Ammon's horn (tissue), 1 donor: ENCODE results near the gene MEP1B.
A peak's percentile ranks its signal among the peaks of the same experiment; 100 is the strongest.
"Not testable (repeated sequence)": the region's sequence is repeated elsewhere in the genome, so short reads cannot be mapped to it uniquely, and the experiment has no call there.

ENCODE experiments used
- DNase-seq: peaks from one replicate; pipeline ENCODE4 v3.0.0-alpha.2; 2016; ENCODE audit warnings: low spot score

Gene MEP1B

GRCh38 chr18:32189790-32190189 lies at the start of gene MEP1B:
Gene MEP1B (plus strand): TSS chr18:32190039. CDS start chr18:32190071, 32 bp downstream.
- DNase-seq: no peak

GRCh38 chr18:32148185-32148870 lies 41.5 kb upstream of the MEP1B start:
- DNase-seq: no peak

- no peak for DNase-seq
Measured at GRCh38 chr18:32152705-32153448, 37.0 kb upstream of the MEP1B start.

GRCh38 chr18:32156855-32157254 lies 33.0 kb upstream of the MEP1B start:
- DNase-seq: no peak

- DNase-seq: no peak
Measured at GRCh38 chr18:32157580-32157979, 32.3 kb upstream of the MEP1B start.

GRCh38 chr18:32158108-32158624 lies 31.7 kb upstream of the MEP1B start:
- peak; percentile 96 for DNase-seq

GRCh38 chr18:32158631-32159030 lies 31.2 kb upstream of the MEP1B start:
- DNase-seq: not testable (repeated sequence)

GRCh38 chr18:32160547-32160946 lies 29.3 kb upstream of the MEP1B start:
- no peak for DNase-seq

GRCh38 chr18:32167980-32168730 lies 21.7 kb upstream of the MEP1B start:
- DNase-seq: no peak

GRCh38 chr18:32173654-32174053 lies 16.2 kb upstream of the MEP1B start:
- DNase-seq: no peak

GRCh38 chr18:32174719-32175118 lies 15.1 kb upstream of the MEP1B start:
- no peak for DNase-seq

GRCh38 chr18:32175265-32175664 lies 14.6 kb upstream of the MEP1B start:
- peak; percentile 68 for DNase-seq

GRCh38 chr18:32176745-32177144 lies 13.1 kb upstream of the MEP1B start:
- not testable (repeated sequence) for DNase-seq

- no peak for DNase-seq
Measured at GRCh38 chr18:32177530-32177929, 12.3 kb upstream of the MEP1B start.

GRCh38 chr18:32183503-32183902 lies 6.3 kb upstream of the MEP1B start:
- no peak for DNase-seq

- no peak for DNase-seq
Measured at GRCh38 chr18:32190209-32190608, 370 bp downstream of the MEP1B start.

GRCh38 chr18:32195881-32196815 lies 6.3 kb downstream of the MEP1B start:
- DNase-seq: no peak

- DNase-seq: no peak
Measured at GRCh38 chr18:32200766-32201165, 10.9 kb downstream of the MEP1B start.

- no peak for DNase-seq
Measured at GRCh38 chr18:32201948-32202672, 12.3 kb downstream of the MEP1B start.

GRCh38 chr18:32208023-32208422 lies 18.2 kb downstream of the MEP1B start:
- DNase-seq: no peak

GRCh38 chr18:32208577-32208976 lies 18.7 kb downstream of the MEP1B start:
- DNase-seq: no peak
